Left lung (tissue), 10 donors: ENCODE measurements around the gene RHOBTB1. TPM values are rescaled to one million over a fixed set of nuclear protein-coding genes. Genes with fewer than 3 reads are reported as not detected.

Experiments
- ATAC-seq: fragments of 200-7000 bp; cut with Tn5 transposase; one replicate; pipeline ENCODE4 v1.9.1; 2020; ENCODE audit warnings: moderate library complexity
- DNase-seq, 4 donors: peaks; one replicate each; pipeline ENCODE4 v3.0.0-alpha.2; 2013 to 2020
- H3K27ac ChIP-seq, 2 donors: fragments of 200-600 bp; sonication (generic) in 1 of 2; one replicate each; pipeline versions ENCODE4 v1.5.0 to v1.8.0; 2020 to 2021
- H3K27me3 ChIP-seq, 2 donors: fragments of 200-600 bp; sonication (generic) in 1 of 2; one replicate each; pipeline versions ENCODE4 v1.5.0 to v1.8.0; 2020 to 2021
- H3K36me3 ChIP-seq, 2 donors: fragments of 200-600 bp; sonication (generic) in 1 of 2; one replicate each; pipeline versions ENCODE4 v1.5.0 to v1.8.0; 2020 to 2021
- H3K4me1 ChIP-seq, 2 donors: fragments of 200-600 bp; one replicate each; pipeline ENCODE4 v1.8.0; 2021
- H3K4me3 ChIP-seq, 2 donors: fragments of 200-600 bp; sonication (generic) in 1 of 2; one replicate each; pipeline versions ENCODE4 v1.5.0 to v1.8.0; 2020 to 2021; ENCODE audit warnings: mild to moderate bottlenecking in 1 of 2
- H3K9me3 ChIP-seq, 2 donors: fragments of 200-600 bp; sonication (generic) in 1 of 2; one replicate each; pipeline versions ENCODE4 v1.5.0 to v1.8.0; 2020 to 2021
- intact Hi-C, 2 donors: fragments of 100-400 bp; cut with DNase I; formaldehyde crosslinking; loops; one replicate each; pipeline versions ENCODE4 v1.11.2 to v1.14.2; 2022
- polyA plus RNA-seq, 6 donors: library from polyadenylated mRNA; unstranded; fragments of 120-200 nt; gene quantifications; one replicate each; pipeline ENCODE4 v1.2.1, GENCODE V29; 2013; ENCODE audit not compliant: insufficient read length in 6 of 6
- total RNA-seq, 2 donors: library from RNA; stranded (reverse); fragmentation: NEBNext Ultra II Directional; extraction: Animal tissue kit (Norgen Biotek cat#: 25700); gene quantifications; one replicate each; pipeline ENCODE4 v1.2.1, GENCODE V29; 2021
- TF ChIP-seq, protein P1 (sequence below), 2 donors: fragments of 200-600 bp; sonication (generic) in 1 of 2; IDR thresholded peaks; one replicate each; pipeline versions ENCODE4 v1.5.0 to v1.8.0; 2021; ENCODE audit warnings: antibody characterized with exemption in 2 of 2
- donor health status: DM: no; HTN: yes; CAD: no.
- donor health status: DM: no; HTN: no; CAD: no.

The RHOBTB1 gene
- total and polyA plus RNA-seq, 8 donors: 13.1 to 55.9 (median 52.5) TPM

DNA sequence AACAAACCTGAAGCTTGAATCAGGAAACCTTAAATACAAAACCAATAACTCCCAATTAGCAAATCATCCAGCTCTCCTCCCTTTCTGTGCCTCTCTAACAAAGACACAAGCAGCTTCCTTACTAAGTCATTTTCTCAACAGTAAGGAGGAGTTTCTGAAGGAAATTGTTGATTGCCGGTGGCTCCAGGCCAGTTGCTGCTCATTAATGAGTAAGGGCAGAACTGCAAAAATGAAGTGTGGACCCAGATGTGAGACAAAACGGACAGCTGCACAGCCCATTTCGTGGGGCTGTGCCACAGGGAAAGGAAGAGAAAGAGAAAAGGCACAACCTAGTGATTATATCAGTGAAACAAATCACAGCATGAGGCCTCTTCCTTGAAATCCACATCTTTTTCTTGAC lies 42.8 kb upstream of the RHOBTB1 start:
- Histone ChIP-seq H3K4me3 (no peak overlapping the region), H3K4me1 (no peaks in the 10 kb centered on the region), H3K36me3 (no peaks in the 10 kb centered on the region), H3K27ac (no peak overlapping the region), H3K9me3 (no peaks in the 10 kb centered on the region), H3K27me3 (no peaks in the 10 kb centered on the region)
- intact Hi-C loops: no loop called here
- ATAC-seq (no peak), DNase-seq (peak in 1 of 4 donors; percentile 58)
- TF ChIP-seq, protein P1, sequence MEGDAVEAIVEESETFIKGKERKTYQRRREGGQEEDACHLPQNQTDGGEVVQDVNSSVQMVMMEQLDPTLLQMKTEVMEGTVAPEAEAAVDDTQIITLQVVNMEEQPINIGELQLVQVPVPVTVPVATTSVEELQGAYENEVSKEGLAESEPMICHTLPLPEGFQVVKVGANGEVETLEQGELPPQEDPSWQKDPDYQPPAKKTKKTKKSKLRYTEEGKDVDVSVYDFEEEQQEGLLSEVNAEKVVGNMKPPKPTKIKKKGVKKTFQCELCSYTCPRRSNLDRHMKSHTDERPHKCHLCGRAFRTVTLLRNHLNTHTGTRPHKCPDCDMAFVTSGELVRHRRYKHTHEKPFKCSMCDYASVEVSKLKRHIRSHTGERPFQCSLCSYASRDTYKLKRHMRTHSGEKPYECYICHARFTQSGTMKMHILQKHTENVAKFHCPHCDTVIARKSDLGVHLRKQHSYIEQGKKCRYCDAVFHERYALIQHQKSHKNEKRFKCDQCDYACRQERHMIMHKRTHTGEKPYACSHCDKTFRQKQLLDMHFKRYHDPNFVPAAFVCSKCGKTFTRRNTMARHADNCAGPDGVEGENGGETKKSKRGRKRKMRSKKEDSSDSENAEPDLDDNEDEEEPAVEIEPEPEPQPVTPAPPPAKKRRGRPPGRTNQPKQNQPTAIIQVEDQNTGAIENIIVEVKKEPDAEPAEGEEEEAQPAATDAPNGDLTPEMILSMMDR (IDR thresholded peaks at IDR 0.05): no peak

DNA sequence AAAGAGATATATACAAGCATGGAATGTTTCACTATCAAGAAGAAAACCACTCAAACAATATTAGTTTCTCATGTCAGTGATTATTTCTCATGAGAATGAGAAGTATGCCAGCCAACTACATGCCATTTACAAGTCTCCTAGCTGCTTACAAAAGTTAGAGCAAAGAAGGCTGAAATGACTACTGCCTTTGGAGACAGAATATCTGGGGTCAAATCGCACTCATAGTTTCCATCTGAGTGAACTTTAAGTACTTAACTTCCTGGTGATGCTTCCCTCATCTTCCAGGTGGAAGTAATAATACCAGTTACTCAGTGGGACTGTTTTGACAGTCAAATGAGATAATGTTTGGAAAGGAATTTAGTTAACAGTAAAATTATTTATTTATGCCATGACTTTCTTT lies 42.0 kb upstream of the RHOBTB1 start:
- H3K36me3 ChIP-seq: no peaks in the 10 kb centered on the region
- no peak for ATAC-seq
- no peak for DNase-seq
- H3K4me1 ChIP-seq: no peaks in the 10 kb centered on the region
- H3K27ac ChIP-seq: no peak overlapping the region
- TF ChIP-seq, protein P1 (IDR thresholded peaks at IDR 0.05): no peak
- H3K9me3 ChIP-seq: no peaks in the 10 kb centered on the region
- intact Hi-C loops: no loop called here
- H3K4me3 ChIP-seq: no peak overlapping the region
- H3K27me3 ChIP-seq: no peaks in the 10 kb centered on the region

DNA sequence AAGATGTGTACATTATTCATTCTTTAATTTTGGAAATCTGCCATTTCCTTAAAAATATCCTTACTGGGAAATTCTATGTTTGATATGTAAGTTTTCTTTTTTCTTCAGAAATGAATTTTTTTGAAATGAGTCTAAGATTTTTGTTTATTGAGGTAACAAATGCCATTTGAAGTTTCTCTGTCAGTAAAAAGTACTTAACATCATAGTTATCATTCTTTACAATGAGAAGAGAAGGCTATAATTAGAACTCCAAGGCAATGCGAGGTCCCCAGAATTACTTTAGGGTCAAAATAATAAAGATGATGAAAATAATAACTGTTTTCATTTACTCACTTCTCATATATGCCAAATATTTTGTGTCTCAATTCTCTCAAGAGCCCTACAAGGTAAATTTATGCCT lies 37.0 kb upstream of the RHOBTB1 start:
- ATAC-seq (no peak), DNase-seq (no peak)
- no peak overlapping the region for H3K27ac ChIP-seq
- intact Hi-C loops: no loop called here
- H3K27me3 ChIP-seq: no peaks in the 10 kb centered on the region
- H3K9me3 ChIP-seq: no peaks in the 10 kb centered on the region
- H3K4me3 ChIP-seq: no peak overlapping the region
- H3K4me1 ChIP-seq: no peaks in the 10 kb centered on the region
- H3K36me3 ChIP-seq: no peaks in the 10 kb centered on the region
- TF ChIP-seq, protein P1 (IDR thresholded peaks at IDR 0.05): no peak

DNA sequence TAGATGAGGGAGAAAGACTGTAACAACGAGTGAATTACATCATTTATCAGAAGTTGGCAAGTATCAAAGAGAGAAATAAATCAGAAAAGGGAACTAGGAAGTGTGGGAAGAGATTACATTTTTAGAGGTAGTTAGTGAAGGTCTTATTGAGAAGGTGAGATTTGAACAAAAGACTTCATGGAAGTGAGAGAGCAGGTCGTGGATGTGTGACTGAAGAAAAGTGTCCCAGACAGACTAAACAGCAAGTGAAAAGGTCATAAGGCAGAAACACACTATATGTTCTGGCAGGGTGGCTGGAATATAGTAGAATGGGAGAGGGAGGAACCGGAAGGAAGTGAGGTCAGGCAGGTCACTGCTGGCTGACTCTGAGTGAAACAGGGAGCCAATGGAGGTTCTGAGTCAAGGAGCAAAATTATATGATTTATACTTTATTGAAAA lies 35.7 kb upstream of the RHOBTB1 start:
- TF ChIP-seq, protein P1 (IDR thresholded peaks at IDR 0.05): no peak
- H3K9me3 ChIP-seq: no peaks in the 10 kb centered on the region
- H3K27ac ChIP-seq: no peak overlapping the region
- H3K4me1 ChIP-seq: no peaks in the 10 kb centered on the region
- H3K36me3 ChIP-seq: no peaks in the 10 kb centered on the region
- no peak for DNase-seq
- no peaks in the 10 kb centered on the region for H3K27me3 ChIP-seq
- no peak for ATAC-seq
- intact Hi-C loops: no loop called here
- H3K4me3 ChIP-seq: no peak overlapping the region

DNA sequence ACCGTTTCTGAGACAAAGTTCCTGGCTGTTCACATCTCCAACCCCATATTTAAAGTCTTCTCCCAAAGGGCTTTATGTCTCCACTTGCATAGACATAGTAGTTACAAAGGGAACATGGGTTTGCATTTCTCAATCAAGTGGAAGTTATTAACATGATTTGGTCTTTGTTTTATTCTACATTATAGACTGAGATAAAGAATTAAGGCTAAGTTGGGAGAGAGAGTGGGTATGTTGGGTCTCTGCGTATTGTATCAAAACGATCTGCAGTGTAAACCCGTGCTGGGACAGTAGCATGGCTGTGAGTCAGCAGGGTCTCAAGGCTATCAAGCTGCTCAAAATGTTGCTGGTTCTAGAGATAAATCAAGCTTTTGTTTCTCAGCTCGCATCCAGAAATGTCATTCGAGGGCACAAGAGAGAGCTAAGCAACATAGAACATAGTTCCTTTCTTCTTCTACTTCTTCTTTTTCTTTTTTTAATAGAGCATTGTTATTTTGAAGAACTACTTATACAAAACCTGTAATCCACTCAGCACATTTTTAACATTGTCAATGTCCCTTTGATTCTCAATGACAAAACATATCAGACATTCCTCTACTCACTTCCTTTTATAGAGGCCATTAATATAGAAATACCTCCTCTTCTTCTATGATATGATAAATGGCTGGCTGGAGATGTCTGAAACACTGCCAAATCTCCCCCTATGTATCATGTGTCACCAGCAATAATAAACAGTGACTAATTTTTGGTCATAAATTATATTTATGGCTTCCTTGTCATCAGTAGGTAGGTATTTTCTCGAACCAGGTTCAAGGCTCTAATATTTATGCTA lies 34.5 kb upstream of the RHOBTB1 start:
- ATAC-seq (no peak), DNase-seq (no peak)
- no peaks in the 10 kb centered on the region for H3K36me3 ChIP-seq
- no peak overlapping the region for H3K27ac ChIP-seq
- H3K9me3 ChIP-seq: no peaks in the 10 kb centered on the region
- TF ChIP-seq, protein P1 (IDR thresholded peaks at IDR 0.05): no peak
- H3K4me3 ChIP-seq: no peak overlapping the region
- no peaks in the 10 kb centered on the region for H3K27me3 ChIP-seq
- intact Hi-C loops: no loop called here
- H3K4me1 ChIP-seq: no peaks in the 10 kb centered on the region
